ENCODE results near the gene ASIC1.
A peak's percentile ranks its signal among the peaks of the same experiment; 100 is the strongest.

ASIC1 gene

DNA sequence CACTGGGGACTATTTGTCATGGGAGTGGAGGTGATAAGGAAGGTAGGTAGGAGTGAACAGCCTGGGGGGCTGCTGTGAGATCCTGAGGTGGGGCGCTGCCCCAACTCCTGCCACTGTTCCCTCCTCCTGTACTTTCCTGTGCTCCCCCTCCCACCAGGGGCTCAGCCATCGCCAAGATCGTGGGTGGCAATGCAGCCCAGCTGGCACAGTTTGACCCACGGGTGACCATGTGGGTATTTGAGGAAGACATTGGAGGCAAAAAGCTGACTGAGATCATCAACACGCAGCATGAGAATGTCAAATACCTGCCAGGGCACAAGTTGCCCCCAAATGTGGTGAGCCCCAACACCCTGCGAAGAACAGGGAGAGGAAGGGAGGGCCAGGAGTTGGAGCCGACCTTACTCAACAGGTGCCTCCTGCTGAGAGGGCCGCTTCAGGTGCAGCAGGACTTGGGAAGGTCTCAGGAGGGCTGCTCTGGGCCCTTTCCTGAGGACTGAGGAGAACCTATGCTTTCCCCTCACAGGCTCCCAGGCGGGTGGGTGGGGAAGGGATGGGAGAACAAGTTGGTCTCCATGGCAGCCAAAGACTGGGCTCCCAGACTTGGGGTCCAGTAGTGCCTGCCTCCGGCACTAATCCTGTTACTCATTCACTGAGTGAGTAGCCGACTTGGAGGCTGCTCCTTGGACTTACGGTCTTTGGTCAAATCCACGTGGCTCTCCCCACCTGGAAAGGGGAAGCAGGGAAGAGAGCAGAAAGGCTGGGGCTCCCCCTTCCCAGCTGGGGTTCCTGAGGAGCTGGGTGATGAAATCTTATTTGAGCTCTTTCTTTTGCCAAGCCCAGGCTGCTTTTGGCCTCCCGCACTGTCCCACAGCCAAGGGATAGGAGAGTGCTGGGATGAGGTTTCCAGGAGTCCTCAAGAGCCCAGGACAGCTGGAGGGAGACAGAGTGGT is 47.3 kb downstream of the ASIC1 start:
- Histone ChIP-seq H3K27me3 (ENCODE audit: control insufficient read depth, insufficient read depth, low read length) (no peaks in the 10 kb centered on the region), H3K4me2 (ENCODE audit: low read length) (peak overlapping the region; percentile 81), H3K9ac (no peak overlapping the region), H3K4me3 (ENCODE audit: low read depth, low read length) (peak overlapping the region; percentile 45), H3K4me1 (peaks cover 69% of the 10 kb centered on the region), H3K27ac (peak overlapping the region; percentile 85), H3K36me3 (ENCODE audit: control insufficient read depth, insufficient read depth, low read length) (no peaks in the 10 kb centered on the region), H2AFZ (no peak overlapping the region), H3K79me2 (peaks cover 11% of the 10 kb centered on the region), H3K9me3 (ENCODE audit: control insufficient read depth, low read length) (no peaks in the 10 kb centered on the region)
- no peak for TF ChIP-seq CTCF (IDR thresholded peaks at IDR 0.05)

DNA sequence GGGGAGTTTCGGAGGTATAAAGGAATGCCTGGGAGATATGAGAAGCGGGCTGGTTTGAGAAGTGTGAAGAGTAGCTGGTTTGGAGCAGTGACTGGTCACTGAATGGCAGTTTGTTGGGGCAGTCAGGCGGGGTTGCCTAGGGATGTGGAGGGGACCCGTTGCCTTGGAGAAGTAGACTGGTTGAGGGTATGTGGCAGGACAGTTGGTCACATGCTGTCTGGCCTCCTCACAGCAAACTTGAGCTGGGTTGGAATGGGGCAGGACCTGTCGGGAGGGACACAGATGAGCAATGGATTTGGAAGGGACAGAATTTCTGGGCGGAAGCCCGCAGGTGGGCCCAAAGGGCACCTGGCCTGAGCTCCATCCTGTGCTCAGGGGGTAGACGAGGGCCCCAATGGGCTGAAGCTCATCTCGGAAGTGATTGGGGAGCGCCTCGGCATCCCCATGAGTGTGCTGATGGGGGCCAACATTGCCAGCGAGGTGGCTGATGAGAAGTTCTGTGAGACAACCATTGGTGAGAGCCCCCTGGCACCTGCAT is 48.6 kb downstream of the ASIC1 start:
- H3K4me1 ChIP-seq, result peaks cover 79% of the 10 kb centered on the region
- TF ChIP-seq CTCF (IDR thresholded peaks at IDR 0.05), result no peak
- H3K27me3 ChIP-seq (ENCODE audit: control insufficient read depth, insufficient read depth, low read length), result no peaks in the 10 kb centered on the region
- H3K36me3 ChIP-seq (ENCODE audit: control insufficient read depth, insufficient read depth, low read length), result no peaks in the 10 kb centered on the region
- H3K4me2 ChIP-seq (ENCODE audit: low read length), result no peak overlapping the region
- H3K9me3 ChIP-seq (ENCODE audit: control insufficient read depth, low read length), result no peaks in the 10 kb centered on the region
- peaks cover 11% of the 10 kb centered on the region for H3K79me2 ChIP-seq
- no peak overlapping the region for H3K27ac ChIP-seq
- H3K9ac ChIP-seq, result no peak overlapping the region
- no peak overlapping the region for H2AFZ ChIP-seq
- H3K4me3 ChIP-seq (ENCODE audit: low read depth, low read length), result no peak overlapping the region

DNA sequence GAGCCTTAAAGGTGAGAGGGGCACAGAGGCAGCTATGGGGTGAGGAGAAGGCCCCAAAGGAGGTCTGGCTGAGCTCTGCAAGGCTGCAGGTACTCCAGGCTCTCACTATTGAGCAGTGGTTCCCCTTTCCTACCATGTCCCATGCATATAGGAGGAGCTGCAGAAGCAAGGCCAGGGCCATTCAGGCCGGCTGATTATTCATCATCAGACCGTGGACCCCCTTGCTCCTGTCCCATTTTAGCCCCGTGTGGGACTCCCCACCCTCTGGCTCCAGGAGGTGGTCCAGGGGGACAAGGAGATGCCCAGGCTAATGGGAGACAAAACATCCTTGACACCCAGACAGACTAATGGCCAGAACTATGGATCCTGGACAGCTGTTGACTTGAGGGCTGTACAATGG is 49.5 kb downstream of the ASIC1 start:
- Histone ChIP-seq H2AFZ (no peak overlapping the region), H3K27me3 (ENCODE audit: control insufficient read depth, insufficient read depth, low read length) (no peaks in the 10 kb centered on the region), H3K9me3 (ENCODE audit: control insufficient read depth, low read length) (no peaks in the 10 kb centered on the region), H3K79me2 (peaks cover 11% of the 10 kb centered on the region), H3K4me2 (ENCODE audit: low read length) (no peak overlapping the region), H3K27ac (peak overlapping the region; percentile 99), H3K9ac (no peak overlapping the region), H3K36me3 (ENCODE audit: control insufficient read depth, insufficient read depth, low read length) (no peaks in the 10 kb centered on the region), H3K4me1 (peaks cover 78% of the 10 kb centered on the region), H3K4me3 (ENCODE audit: low read depth, low read length) (no peak overlapping the region)
- no peak for TF ChIP-seq CTCF (IDR thresholded peaks at IDR 0.05)

DNA sequence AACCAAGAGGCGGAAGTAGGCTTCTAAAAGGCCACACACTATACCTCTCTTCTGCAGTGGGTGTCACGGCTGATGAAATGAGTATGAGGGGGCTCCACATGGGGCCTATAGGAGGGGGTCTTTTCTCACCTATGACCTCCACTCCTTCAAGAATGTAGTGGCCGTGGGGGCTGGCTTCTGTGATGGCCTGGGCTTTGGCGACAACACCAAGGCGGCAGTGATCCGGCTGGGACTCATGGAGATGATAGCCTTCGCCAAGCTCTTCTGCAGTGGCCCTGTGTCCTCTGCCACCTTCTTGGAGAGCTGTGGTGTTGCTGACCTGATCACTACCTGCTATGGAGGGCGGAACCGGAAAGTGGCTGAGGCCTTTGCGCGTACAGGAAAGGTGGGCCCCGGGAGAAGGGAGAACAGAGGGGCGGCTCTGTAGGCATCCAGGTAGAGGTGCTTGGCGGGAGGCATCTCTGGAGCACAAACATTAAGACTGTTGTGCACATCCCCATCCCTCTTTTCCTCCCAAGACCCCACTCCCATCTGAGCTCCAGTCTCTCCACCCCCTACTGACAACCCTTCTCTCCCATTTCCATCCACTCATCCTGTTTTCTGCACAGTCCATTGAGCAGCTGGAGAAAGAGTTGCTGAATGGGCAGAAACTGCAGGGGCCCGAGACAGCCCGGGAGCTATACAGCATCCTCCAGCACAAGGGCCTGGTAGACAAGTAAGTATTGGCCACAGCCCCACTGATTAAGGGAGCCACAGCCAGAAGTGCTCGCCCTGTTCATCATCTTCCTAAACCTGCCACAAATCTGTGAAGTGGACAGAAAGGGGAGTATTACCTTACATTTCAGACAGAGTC is 50.2 kb downstream of the ASIC1 start:
- H3K79me2 ChIP-seq, result peaks cover 11% of the 10 kb centered on the region
- H3K4me3 ChIP-seq (ENCODE audit: low read depth, low read length), result no peak overlapping the region
- peak overlapping the region; percentile 18 for H3K4me2 ChIP-seq (ENCODE audit: low read length)
- H2AFZ ChIP-seq, result no peak overlapping the region
- H3K9me3 ChIP-seq (ENCODE audit: control insufficient read depth, low read length), result no peaks in the 10 kb centered on the region
- no peak for TF ChIP-seq CTCF (IDR thresholded peaks at IDR 0.05)
- H3K27ac ChIP-seq, result peak overlapping the region; percentile 99
- peaks cover 72% of the 10 kb centered on the region for H3K4me1 ChIP-seq
- no peak overlapping the region for H3K9ac ChIP-seq
- H3K27me3 ChIP-seq (ENCODE audit: control insufficient read depth, insufficient read depth, low read length), result no peaks in the 10 kb centered on the region
- H3K36me3 ChIP-seq (ENCODE audit: control insufficient read depth, insufficient read depth, low read length), result no peaks in the 10 kb centered on the region
